Natural killer cell (primary cell): ENCODE data around the gene CEP290. TPM values are rescaled to one million over a fixed set of nuclear protein-coding genes. Genes with fewer than 3 reads are reported as not detected.

Experiments
- ATAC-seq, 3 donors: fragments of 150-1000 bp in 2 of 3; fragments of 200-7000 bp in 1 of 3; cut with Tn5 transposase; 1 replicate in 1 of 3; 2 replicates in 2 of 3; pipeline ENCODE4 v1.10.0; 2021; ENCODE audit warnings: mild to moderate bottlenecking in 2 of 3, moderate library complexity in 2 of 3
- DNase-seq, 2 donors: peaks; one replicate each; pipeline versions ENCODE4 v3.0.0 to v3.0.0-alpha.2; 2013 to 2021; ENCODE audit warnings: mixed read lengths in 1 of 2
- H3K27ac ChIP-seq: one replicate; pipeline ENCODE4 v1.5.1; 2013; ENCODE audit warnings: mild to moderate bottlenecking, low read length
- H3K27me3 ChIP-seq: one replicate; pipeline ENCODE4 v1.6.1; 2013; ENCODE audit warnings: low read length; ENCODE audit not compliant: control insufficient read depth, insufficient read depth
- H3K36me3 ChIP-seq: one replicate; pipeline ENCODE4 v1.6.1; 2013; ENCODE audit warnings: low read length; ENCODE audit not compliant: control insufficient read depth, insufficient read depth
- H3K4me1 ChIP-seq: one replicate; pipeline ENCODE4 v1.6.1; 2013; ENCODE audit warnings: low read length; ENCODE audit not compliant: control insufficient read depth, insufficient read depth
- H3K4me3 ChIP-seq: one replicate; pipeline ENCODE4 v1.5.1; 2013; ENCODE audit warnings: low read length
- H3K9me3 ChIP-seq: one replicate; pipeline ENCODE4 v1.6.1; 2013; ENCODE audit warnings: low read length; ENCODE audit not compliant: control insufficient read depth, insufficient read depth
- H3K27ac Mint-ChIP-seq, 2 donors: one replicate each; pipeline ENCODE4 v1.8.0; 2022; ENCODE audit warnings: mild to moderate bottlenecking in 2 of 2, mixed read lengths in 2 of 2, moderate library complexity in 1 of 2
- H3K27me3 Mint-ChIP-seq, 2 donors: one replicate each; pipeline ENCODE4 v1.8.0; 2022; ENCODE audit warnings: low read depth in 2 of 2, mixed read lengths in 2 of 2
- H3K36me3 Mint-ChIP-seq: one replicate; pipeline ENCODE4 v1.8.0; 2022; ENCODE audit warnings: mixed read lengths
- H3K4me1 Mint-ChIP-seq, 2 donors: one replicate each; pipeline ENCODE4 v1.8.0; 2022; ENCODE audit warnings: mixed read lengths in 2 of 2
- H3K4me3 Mint-ChIP-seq: one replicate; pipeline ENCODE4 v1.8.0; 2022; ENCODE audit warnings: mild to moderate bottlenecking, moderate library complexity, mixed read lengths
- H3K9me3 Mint-ChIP-seq, 2 donors: one replicate each; pipeline ENCODE4 v1.8.0; 2022; ENCODE audit warnings: mixed read lengths in 2 of 2
- WGBS: methylation state at CpG from one replicate; pipeline ENCODE4 v1.1.7; 2013; ENCODE audit warnings: missing lambda C conversion rate; ENCODE audit not compliant: insufficient coverage; 5-methylcytosine and 5-hydroxymethylcytosine counted together
- intact Hi-C: fragments of 100-400 bp; cut with micrococcal nuclease; formaldehyde crosslinking; loops from one replicate; pipeline ENCODE4 v1.14.2; 2022
- total RNA-seq, 4 donors: library from RNA; stranded (reverse); fragments of 120-200 nt in 1 of 4; gene quantifications; one replicate each; pipeline versions ENCODE4 v1.2.3 to v1.2.4, GENCODE V29; 2013 to 2022
- TF ChIP-seq, protein P1 (sequence below): fragments of 200-600 bp; IDR thresholded peaks from one replicate; pipeline ENCODE4 v1.8.0; 2022; ENCODE audit warnings: antibody characterized with exemption

CEP290 gene
- total RNA-seq, 3 donors from 2014 or later (not counting 1 experiment from before 2014, with no cell fraction given), result 14.3 to 23.6 (median 18.7) TPM

DNA sequence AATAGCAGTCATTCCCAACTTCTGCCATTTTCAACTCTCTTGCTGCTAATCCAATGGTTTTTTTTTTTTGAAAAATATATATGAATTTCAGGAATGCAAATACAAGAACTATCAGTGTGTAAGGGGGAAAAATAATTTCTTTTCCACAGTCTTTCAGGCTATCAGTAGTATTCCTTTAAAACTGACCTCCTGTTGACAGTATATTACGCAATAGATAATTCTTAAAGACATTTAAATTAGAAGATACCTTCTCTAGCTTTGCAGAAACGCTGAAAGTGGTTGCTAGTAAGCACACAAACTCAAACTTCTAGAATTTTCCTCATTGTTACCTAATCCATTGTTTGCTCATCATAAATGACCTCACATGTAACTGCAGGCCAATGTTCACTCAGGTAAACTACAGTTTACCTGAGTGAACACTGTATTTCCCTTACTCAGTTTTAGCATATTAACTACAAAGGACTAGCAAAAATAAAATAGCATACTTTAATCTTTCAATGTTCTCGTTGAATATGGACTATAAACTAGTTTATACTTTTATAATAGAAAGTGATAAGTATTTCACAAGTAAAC lies 112.7 kb downstream of the CEP290 start, which contains the start of gene C12orf50:
Gene C12orf50 (minus strand): TSS at position 309 of the 573 bp plus-strand sequence. CDS start 2,439 bp downstream, outside the sequence.
- intact Hi-C loops, result no loop called here
- Histone ChIP-seq H3K27me3 (peaks cover 3% of the 10 kb centered on the region), H3K4me3 (no peak within 1 kb of the TSS), H3K36me3 (no peaks in the 10 kb centered on the region), H3K4me1 (no peaks in the 10 kb centered on the region), H3K27ac (no peak within 1 kb of the TSS), H3K9me3 (no peaks in the 10 kb centered on the region)
- 87% methylated on average over 2 of the region's 3 CpGs for WGBS
- no peak within 1 kb of the TSS for H3K4me3 Mint-ChIP-seq
- H3K4me1 Mint-ChIP-seq, result no peaks in the 10 kb centered on the region
- DNase-seq (no peak), ATAC-seq (no peak)
- no peaks in the 10 kb centered on the region for H3K36me3 Mint-ChIP-seq
- TF ChIP-seq, protein P1, sequence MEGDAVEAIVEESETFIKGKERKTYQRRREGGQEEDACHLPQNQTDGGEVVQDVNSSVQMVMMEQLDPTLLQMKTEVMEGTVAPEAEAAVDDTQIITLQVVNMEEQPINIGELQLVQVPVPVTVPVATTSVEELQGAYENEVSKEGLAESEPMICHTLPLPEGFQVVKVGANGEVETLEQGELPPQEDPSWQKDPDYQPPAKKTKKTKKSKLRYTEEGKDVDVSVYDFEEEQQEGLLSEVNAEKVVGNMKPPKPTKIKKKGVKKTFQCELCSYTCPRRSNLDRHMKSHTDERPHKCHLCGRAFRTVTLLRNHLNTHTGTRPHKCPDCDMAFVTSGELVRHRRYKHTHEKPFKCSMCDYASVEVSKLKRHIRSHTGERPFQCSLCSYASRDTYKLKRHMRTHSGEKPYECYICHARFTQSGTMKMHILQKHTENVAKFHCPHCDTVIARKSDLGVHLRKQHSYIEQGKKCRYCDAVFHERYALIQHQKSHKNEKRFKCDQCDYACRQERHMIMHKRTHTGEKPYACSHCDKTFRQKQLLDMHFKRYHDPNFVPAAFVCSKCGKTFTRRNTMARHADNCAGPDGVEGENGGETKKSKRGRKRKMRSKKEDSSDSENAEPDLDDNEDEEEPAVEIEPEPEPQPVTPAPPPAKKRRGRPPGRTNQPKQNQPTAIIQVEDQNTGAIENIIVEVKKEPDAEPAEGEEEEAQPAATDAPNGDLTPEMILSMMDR, result no peak
- no peak within 1 kb of the TSS for H3K27ac Mint-ChIP-seq
- H3K27me3 Mint-ChIP-seq, result peaks cover 5 to 13% of the 10 kb centered on the region in 2 donors
- H3K9me3 Mint-ChIP-seq, result no peaks in the 10 kb centered on the region

DNA sequence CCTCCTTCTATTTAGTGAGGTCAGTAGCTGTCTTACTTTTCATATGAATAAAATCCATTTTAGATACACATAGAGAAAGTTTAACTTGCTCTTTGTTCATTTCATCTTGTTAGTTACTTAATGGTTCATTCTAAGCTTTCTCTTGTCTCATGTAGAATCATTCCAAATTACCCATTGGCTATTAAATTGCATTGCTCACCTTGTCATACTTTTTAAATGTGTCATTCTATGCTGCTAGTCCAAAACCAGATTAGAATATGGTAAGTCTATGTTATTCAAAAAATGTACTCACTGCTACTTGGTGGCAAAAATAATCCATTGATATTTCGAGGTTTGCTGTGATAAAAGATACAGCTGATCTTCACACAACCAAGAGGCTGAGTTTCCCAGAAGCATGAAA lies 115.7 kb downstream of the CEP290 start:
- H3K27me3 ChIP-seq, result peaks cover 3% of the 10 kb centered on the region
- H3K27ac Mint-ChIP-seq, result no peak overlapping the region
- H3K4me1 Mint-ChIP-seq, result no peaks in the 10 kb centered on the region
- H3K9me3 Mint-ChIP-seq, result no peaks in the 10 kb centered on the region
- no peaks in the 10 kb centered on the region for H3K36me3 Mint-ChIP-seq
- H3K4me3 ChIP-seq, result no peak overlapping the region
- H3K4me1 ChIP-seq, result no peaks in the 10 kb centered on the region
- TF ChIP-seq, protein P1, result no peak
- 88% methylated on average over 1 of the region's 1 CpG for WGBS
- H3K27ac ChIP-seq, result no peak overlapping the region
- intact Hi-C loops, result no loop called here
- no peaks in the 10 kb centered on the region for H3K36me3 ChIP-seq
- ATAC-seq (no peak), DNase-seq (no peak)
- no peak overlapping the region for H3K4me3 Mint-ChIP-seq
- peaks cover 11 to 13% of the 10 kb centered on the region in 2 donors for H3K27me3 Mint-ChIP-seq
- no peaks in the 10 kb centered on the region for H3K9me3 ChIP-seq

DNA sequence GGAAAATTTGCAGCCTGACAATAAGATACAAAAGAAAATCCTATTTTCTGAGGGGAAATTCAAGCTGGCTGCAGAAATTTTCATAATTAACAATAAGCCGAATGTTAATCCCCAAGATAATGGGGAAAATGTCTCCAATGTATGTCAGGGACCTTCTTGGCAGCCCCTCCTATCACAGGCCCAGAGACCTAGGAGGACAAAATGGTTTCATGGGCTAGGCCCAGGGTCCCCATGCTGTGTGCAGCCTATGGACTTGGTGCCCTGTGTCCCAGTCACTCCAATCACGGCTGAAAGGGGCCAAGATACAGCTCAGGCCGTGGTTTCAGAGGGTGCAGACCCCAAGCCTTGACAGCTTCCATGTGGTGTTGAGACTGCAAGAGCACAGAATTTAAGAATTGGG lies 123.9 kb downstream of the CEP290 start:
- Histone ChIP-seq H3K4me3 (no peak overlapping the region), H3K9me3 (peaks cover 7% of the 10 kb centered on the region), H3K27ac (no peak overlapping the region), H3K4me1 (no peaks in the 10 kb centered on the region), H3K27me3 (no peaks in the 10 kb centered on the region), H3K36me3 (no peaks in the 10 kb centered on the region)
- no peaks in the 10 kb centered on the region for H3K36me3 Mint-ChIP-seq
- no peak for ATAC-seq
- DNase-seq, result no peak
- peaks cover 9 to 23% of the 10 kb centered on the region in 2 donors for H3K27me3 Mint-ChIP-seq
- H3K4me1 Mint-ChIP-seq, result no peaks in the 10 kb centered on the region
- TF ChIP-seq, protein P1, result no peak
- no peak overlapping the region for H3K4me3 Mint-ChIP-seq
- peaks cover 2% of the 10 kb centered on the region in 2 donors for H3K9me3 Mint-ChIP-seq
- H3K27ac Mint-ChIP-seq, result no peak overlapping the region
- intact Hi-C loops, result no loop called here
- 81% methylated on average over 3 of the region's 3 CpGs for WGBS

DNA sequence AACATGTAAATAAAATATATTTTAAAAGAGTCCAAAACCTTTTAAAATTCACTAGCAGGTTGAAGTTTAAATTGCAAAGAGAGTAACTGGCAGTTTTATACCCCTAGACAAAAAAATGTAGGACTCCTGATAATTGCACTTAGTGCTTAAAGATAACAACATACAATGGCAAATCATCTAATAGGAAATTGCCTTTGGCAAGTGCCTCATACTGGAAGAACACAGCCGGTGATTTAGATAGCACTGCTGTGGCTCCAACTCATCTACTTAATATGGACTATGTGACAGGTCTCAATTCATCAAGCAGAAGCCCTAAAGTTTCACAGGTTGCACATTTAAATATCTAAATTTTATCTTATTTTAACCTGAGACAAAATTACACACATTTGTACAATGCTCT lies 126.1 kb downstream of the CEP290 start:
- TF ChIP-seq, protein P1, result no peak
- H3K36me3 ChIP-seq, result no peaks in the 10 kb centered on the region
- no peak overlapping the region for H3K4me3 Mint-ChIP-seq
- H3K36me3 Mint-ChIP-seq, result no peaks in the 10 kb centered on the region
- H3K9me3 ChIP-seq, result peaks cover 7% of the 10 kb centered on the region
- no peaks in the 10 kb centered on the region for H3K4me1 ChIP-seq
- no peak for ATAC-seq
- no peak for DNase-seq
- no peak overlapping the region for H3K27ac Mint-ChIP-seq
- H3K4me3 ChIP-seq, result no peak overlapping the region
- no peak overlapping the region for H3K27ac ChIP-seq
- intact Hi-C loops, result no loop called here
- H3K27me3 ChIP-seq, result no peaks in the 10 kb centered on the region
- H3K4me1 Mint-ChIP-seq, result no peaks in the 10 kb centered on the region
- H3K9me3 Mint-ChIP-seq, result peaks cover 2% of the 10 kb centered on the region in 2 donors
- H3K27me3 Mint-ChIP-seq, result peaks cover 9 to 18% of the 10 kb centered on the region in 2 donors
- whole genome bisulfite sequencing, result 73% methylated on average over 1 of the region's 1 CpG
